Measurements from ENCODE around the gene SCNN1G. TPM values are rescaled to one million over a fixed set of nuclear protein-coding genes. Genes with fewer than 3 reads are reported as not detected.
A peak's percentile ranks its signal among the peaks of the same experiment; 100 is the strongest.

The SCNN1G gene
- total RNA-seq, 4 donors from 2014 or later = under 0.01 to 0.62 (median 0.40) TPM; not detected in 1

DNA sequence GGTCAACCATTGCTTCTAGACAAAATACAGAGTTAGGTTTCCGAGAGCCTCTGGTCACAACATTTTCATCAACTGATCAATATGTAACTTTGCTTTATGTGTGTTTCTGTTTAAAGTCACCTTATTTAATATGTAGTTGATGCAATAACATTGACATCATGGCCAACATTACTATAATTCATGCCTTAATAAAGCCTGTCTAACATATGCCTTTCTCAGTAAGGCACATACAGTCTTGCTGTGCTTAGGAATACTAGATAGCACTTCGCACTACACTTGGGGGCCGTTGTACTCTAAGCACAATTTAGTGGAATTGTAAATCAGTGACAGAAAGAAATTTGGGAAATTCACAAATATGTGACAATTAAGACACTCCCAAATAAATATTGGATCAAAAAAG is 9.6 kb upstream of the SCNN1G start:
- Histone ChIP-seq H3K27me3 (no peaks in the 10 kb centered on the region), H3K9me3 (no peaks in the 10 kb centered on the region), H3K4me3 (no peak overlapping the region), H3K27ac (no peak overlapping the region), H3K4me1 (no peaks in the 10 kb centered on the region), H3K36me3 (no peaks in the 10 kb centered on the region)
- DNase-seq = no peak
- TF ChIP-seq POLR2A (IDR thresholded peaks at IDR 0.05) = no peak
- no peak for TF ChIP-seq CTCF (IDR thresholded peaks at IDR 0.05)
- intact Hi-C loops (cut with DNase I; ENCODE audit: low total_unique reads) = no loop called here

DNA sequence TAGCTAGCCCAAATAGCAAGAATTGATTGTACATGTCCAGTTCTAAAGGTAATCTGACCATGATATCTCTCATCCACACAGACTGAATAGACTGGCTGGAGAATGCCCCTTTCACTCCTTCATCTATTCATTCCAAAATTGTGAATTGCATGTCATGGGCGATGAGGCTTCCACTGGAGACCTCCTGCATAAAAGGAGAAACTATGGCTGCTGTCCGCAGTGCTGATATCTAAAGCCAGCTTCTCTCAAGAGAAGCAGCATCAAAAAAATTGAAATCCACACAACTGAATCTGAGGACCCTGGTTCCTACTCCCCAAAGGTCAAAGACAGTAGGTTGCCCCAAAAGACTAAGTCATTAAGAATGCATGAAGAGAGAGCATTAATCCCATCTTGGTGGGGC is 7.9 kb upstream of the SCNN1G start:
- Histone ChIP-seq H3K27me3 (peaks cover 0 to 2% of the 10 kb centered on the region in 2 donors), H3K36me3 (no peaks in the 10 kb centered on the region), H3K4me3 (no peak overlapping the region), H3K27ac (no peak overlapping the region), H3K9me3 (no peaks in the 10 kb centered on the region), H3K4me1 (no peaks in the 10 kb centered on the region)
- no peak for DNase-seq
- intact Hi-C loops (cut with DNase I; ENCODE audit: low total_unique reads) = no loop called here
- TF ChIP-seq CTCF (IDR thresholded peaks at IDR 0.05) (no peak), POLR2A (IDR thresholded peaks at IDR 0.05) (no peak)

GRCh38 chr16:23175651-23176050 is 6.9 kb upstream of the SCNN1G start:
- TF ChIP-seq CTCF (IDR thresholded peaks at IDR 0.05) (no peak), POLR2A (IDR thresholded peaks at IDR 0.05) (no peak)
- Histone ChIP-seq H3K27me3 (peaks cover 0 to 2% of the 10 kb centered on the region in 2 donors), H3K4me3 (no peak overlapping the region), H3K36me3 (no peaks in the 10 kb centered on the region), H3K27ac (no peak overlapping the region), H3K9me3 (no peaks in the 10 kb centered on the region), H3K4me1 (no peaks in the 10 kb centered on the region)
- DNase-seq = no peak
- intact Hi-C loops (cut with DNase I; ENCODE audit: low total_unique reads) = no loop called here

DNA sequence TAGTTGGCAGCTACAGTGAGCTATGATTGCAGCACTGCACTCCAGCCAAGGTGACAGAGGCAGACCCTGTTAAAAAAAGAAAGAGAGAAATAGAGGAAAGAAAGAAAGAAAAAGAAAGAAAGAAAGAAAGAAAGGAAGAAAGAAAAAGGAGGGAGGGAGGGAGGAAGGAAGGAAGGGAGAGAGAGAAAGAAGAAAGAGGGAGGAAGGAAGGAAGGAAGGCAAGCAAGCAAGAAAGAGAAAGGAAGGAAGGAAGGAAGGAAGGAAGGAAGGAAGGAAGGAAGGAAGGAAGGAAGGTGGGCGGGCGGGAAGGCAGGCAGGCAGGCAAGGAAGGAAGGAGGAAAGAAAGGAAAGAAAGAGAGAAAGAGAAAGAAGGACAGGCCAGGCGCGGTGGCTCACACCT is 1.0 kb upstream of the SCNN1G start:
- no peak overlapping the region for H3K27ac ChIP-seq
- peaks cover 6 to 17% of the 10 kb centered on the region in 2 donors for H3K27me3 ChIP-seq
- intact Hi-C loops (cut with DNase I; ENCODE audit: low total_unique reads) = no loop called here
- no peaks in the 10 kb centered on the region for H3K36me3 ChIP-seq
- no peaks in the 10 kb centered on the region for H3K9me3 ChIP-seq
- H3K4me1 ChIP-seq = peaks cover 0 to 8% of the 10 kb centered on the region in 2 donors
- no peak overlapping the region for H3K4me3 ChIP-seq
- no peak for DNase-seq
- TF ChIP-seq CTCF (IDR thresholded peaks at IDR 0.05) = no peak
- TF ChIP-seq POLR2A (IDR thresholded peaks at IDR 0.05) = no peak

- H3K4me3 ChIP-seq = peak overlapping the region in 1 of 2 donors; percentile 34
- peak; percentile 39 to 52 for DNase-seq
- H3K9me3 ChIP-seq = no peaks in the 10 kb centered on the region
- TF ChIP-seq POLR2A (IDR thresholded peaks at IDR 0.05) (no peak), CTCF (IDR thresholded peaks at IDR 0.05) (peak; percentile 63 to 96 (median 88))
- H3K36me3 ChIP-seq = no peaks in the 10 kb centered on the region
- peaks cover 0 to 8% of the 10 kb centered on the region in 2 donors for H3K4me1 ChIP-seq
- intact Hi-C loops (cut with DNase I; ENCODE audit: low total_unique reads) = no loop called here
- no peak overlapping the region for H3K27ac ChIP-seq
- peaks cover 6 to 17% of the 10 kb centered on the region in 2 donors for H3K27me3 ChIP-seq
These were observed 303 bp upstream of the SCNN1G start for GRCh38 chr16:23182206-23182678.
